GM23338 (cell line): ENCODE data around the gene WDR17. TPM values are rescaled to one million over a fixed set of nuclear protein-coding genes. Genes with fewer than 3 reads are reported as not detected.

ENCODE experiments used
- ATAC-seq: fragments of 200-7000 bp; cut with Tn5 transposase; 3 replicates; pipeline ENCODE4 v1.9.1; 2020
- DNase-seq: peaks from one replicate; pipeline ENCODE4 v3.0.0-alpha.2; 2015; ENCODE audit warnings: low spot score
- H2AFZ ChIP-seq: fragments of 200-600 bp; sonication (generic); 2 replicates; pipeline ENCODE4 v1.8.0; 2016; ENCODE audit warnings: antibody characterized with exemption, mild to moderate bottlenecking, moderate library complexity
- H3F3A ChIP-seq: fragments of 200-600 bp; sonication (generic); replicated peaks from 2 replicates; pipeline ENCODE4 v1.8.0; 2017; ENCODE audit warnings: antibody characterized with exemption, mixed run types, low read depth
- H3K27ac ChIP-seq: fragments of 200-600 bp; sonication (generic); 2 replicates; pipeline ENCODE4 v1.6.1; 2016; ENCODE audit warnings: low read depth
- H3K27me3 ChIP-seq: fragments of 200-600 bp; sonication (generic); 2 replicates; pipeline ENCODE4 v1.8.0; 2016; ENCODE audit warnings: mild to moderate bottlenecking, mixed run types, moderate library complexity; ENCODE audit not compliant: insufficient read depth
- H3K36me3 ChIP-seq: fragments of 200-600 bp; sonication (generic); 2 replicates; pipeline ENCODE4 v1.8.0; 2016; ENCODE audit warnings: mild to moderate bottlenecking; ENCODE audit not compliant: insufficient read depth
- H3K4me1 ChIP-seq: fragments of 200-600 bp; sonication (generic); 2 replicates; pipeline ENCODE4 v1.8.0; 2016; ENCODE audit warnings: mild to moderate bottlenecking, moderate library complexity; ENCODE audit not compliant: insufficient read depth
- H3K4me2 ChIP-seq: fragments of 200-600 bp; sonication (generic); 2 replicates; pipeline ENCODE4 v1.7.1; 2017; ENCODE audit warnings: mixed run types
- H3K4me3 ChIP-seq: fragments of 200-600 bp; sonication (generic); 2 replicates; pipeline ENCODE4 v1.6.1; 2016; ENCODE audit warnings: mixed run types
- H3K79me2 ChIP-seq: fragments of 200-600 bp; sonication (generic); replicated peaks from 2 replicates; pipeline ENCODE4 v1.8.0; 2017; ENCODE audit warnings: mild to moderate bottlenecking; ENCODE audit not compliant: insufficient read depth
- H3K9me2 ChIP-seq: fragments of 200-600 bp; sonication (generic); 2 replicates; pipeline ENCODE4 v1.8.0; 2017; ENCODE audit not compliant: insufficient read depth
- H4K20me1 ChIP-seq: fragments of 200-600 bp; sonication (generic); replicated peaks from 2 replicates; pipeline ENCODE4 v1.8.0; 2017; ENCODE audit warnings: mild to moderate bottlenecking; ENCODE audit not compliant: insufficient read depth
- H3K27ac Mint-ChIP-seq: 2 replicates; pipeline ENCODE4 v1.8.0; 2020; ENCODE audit warnings: inconsistent platforms, mild to moderate bottlenecking, moderate library complexity, mixed read lengths
- H3K27me3 Mint-ChIP-seq: 3 replicates; pipeline ENCODE4 v1.8.0; 2022; ENCODE audit warnings: low read depth, mild to moderate bottlenecking, moderate library complexity, mixed read lengths, inconsistent platforms; ENCODE audit not compliant: insufficient read depth, poor library complexity
- H3K36me3 Mint-ChIP-seq: 3 replicates; pipeline ENCODE4 v1.8.0; 2021; ENCODE audit warnings: low read depth, mild to moderate bottlenecking, inconsistent platforms, moderate library complexity, mixed read lengths
- H3K4me1 Mint-ChIP-seq: 3 replicates; pipeline ENCODE4 v1.8.0; 2020; ENCODE audit warnings: mild to moderate bottlenecking, inconsistent platforms, mixed read lengths
- H3K4me3 Mint-ChIP-seq: 3 replicates; pipeline ENCODE4 v1.8.0; 2021; ENCODE audit warnings: moderate library complexity, mild to moderate bottlenecking, inconsistent platforms, mixed read lengths
- H3K9me3 Mint-ChIP-seq: 3 replicates; pipeline ENCODE4 v1.8.0; 2020; ENCODE audit warnings: moderate library complexity, mild to moderate bottlenecking, inconsistent platforms, mixed read lengths
- CREB1 ChIP-seq: fragments of 250-450 bp; sonication (Bioruptor Pico); IDR thresholded peaks from 2 replicates; pipeline ENCODE4 v1.5.0; 2020; ENCODE audit warnings: low read depth, mild to moderate bottlenecking, moderate library complexity
- CTCF ChIP-seq, 2 experiments: fragments of 200-600 bp in 1 of 2; sonication (generic) in 1 of 2; conservative IDR thresholded peaks; 2 replicates each; pipeline versions ENCODE4 v1.5.1 to v1.6.1; 2016 to 2017; ENCODE audit warnings: antibody characterized with exemption in 2 of 2, low read depth in 2 of 2, mild to moderate bottlenecking in 2 of 2, moderate library complexity in 1 of 2
- ETS1 ChIP-seq: IDR thresholded peaks from 2 replicates; pipeline ENCODE4 v1.6.1; 2016; ENCODE audit warnings: antibody characterized with exemption
- EZH2 ChIP-seq: fragments of 200-600 bp; sonication (generic); IDR thresholded peaks from one replicate; pipeline ENCODE4 v1.8.0; 2017; ENCODE audit warnings: antibody characterized with exemption, mild to moderate bottlenecking, low read depth; ENCODE audit not compliant: unreplicated experiment
- NANOG ChIP-seq: IDR thresholded peaks from 2 replicates; pipeline ENCODE4 v1.6.1; 2016; ENCODE audit warnings: antibody characterized with exemption, borderline replicate concordance
- POLR2AphosphoS5 ChIP-seq: IDR thresholded peaks from 2 replicates; pipeline ENCODE4 v1.6.1; 2016; ENCODE audit warnings: antibody characterized with exemption, low read depth
- REST ChIP-seq: IDR thresholded peaks from one replicate; pipeline ENCODE4 v1.6.1; 2018; ENCODE audit warnings: antibody characterized with exemption; ENCODE audit not compliant: unreplicated experiment
- ZNF331 ChIP-seq: fragments of 250-450 bp; sonication (Bioruptor Pico); IDR thresholded peaks from 2 replicates; pipeline ENCODE4 v1.5.0; 2020; ENCODE audit warnings: low read depth, mild to moderate bottlenecking, moderate library complexity
- ZNF462 ChIP-seq: fragments of 250-450 bp; sonication (Bioruptor Pico); IDR thresholded peaks from 2 replicates; pipeline ENCODE4 v1.5.0; 2020; ENCODE audit warnings: mild to moderate bottlenecking, moderate library complexity
- polyA plus RNA-seq: library from polyadenylated mRNA; unstranded; fragments of >200 nt; fragmentation: Nextera tagmentation; extraction: Ambion mirVana; gene quantifications from 2 replicates; pipeline ENCODE4 v1.2.1, GENCODE V29; 2016
- total RNA-seq: library from RNA; depleted of rRNA; stranded (reverse); fragments of >200 nt; shearing (Covaris generic); gene quantifications from 2 replicates; pipeline ENCODE4 v1.2.3, GENCODE V29; 2014

Gene WDR17
- total and polyA plus RNA-seq, 2 experiments from 2014 or later, result 1.9 to 4.3 TPM

GRCh38 chr4:176205299-176205698 is 139.7 kb downstream of the WDR17 start:
- H3K4me3 ChIP-seq, result no peak overlapping the region
- Mint-ChIP-seq H3K4me1 (peaks cover 11% of the 10 kb centered on the region), H3K36me3 (no peaks in the 10 kb centered on the region), H3K27ac (no peak overlapping the region), H3K27me3 (peaks cover 6% of the 10 kb centered on the region), H3K9me3 (peaks cover 3% of the 10 kb centered on the region; the same call in 1 of the 3 replicates), H3K4me3 (no peak overlapping the region)
- no peaks in the 10 kb centered on the region for H3K27me3 ChIP-seq
- no peaks in the 10 kb centered on the region for H3K4me1 ChIP-seq
- no peaks in the 10 kb centered on the region for H3K79me2 ChIP-seq
- H4K20me1 ChIP-seq, result no peaks in the 10 kb centered on the region
- peaks cover 6% of the 10 kb centered on the region for H3K9me2 ChIP-seq
- ATAC-seq (no peak), DNase-seq (peak; percentile 33)
- no peak overlapping the region for H3K27ac ChIP-seq
- H3K4me2 ChIP-seq, result no peak overlapping the region
- H3K36me3 ChIP-seq, result no peaks in the 10 kb centered on the region
- H2AFZ ChIP-seq, result no peak overlapping the region
- no peaks in the 10 kb centered on the region for H3F3A ChIP-seq
- TF ChIP-seq ZNF331 (CRISPR knock-in tag), result no peak
- TF ChIP-seq ZNF462, result peak; percentile 14; the same call in 1 of the 2 replicates

GRCh38 chr4:176207839-176208238 is 142.2 kb downstream of the WDR17 start:
- H3K27ac Mint-ChIP-seq, result no peak overlapping the region
- peaks cover 4% of the 10 kb centered on the region; the same call in 2 of the 3 replicates for H3K9me3 Mint-ChIP-seq
- H4K20me1 ChIP-seq, result no peaks in the 10 kb centered on the region
- no peaks in the 10 kb centered on the region for H3K4me1 ChIP-seq
- ATAC-seq (no peak), DNase-seq (no peak)
- peaks cover 15% of the 10 kb centered on the region for H3K4me1 Mint-ChIP-seq
- H3K36me3 ChIP-seq, result no peaks in the 10 kb centered on the region
- no peaks in the 10 kb centered on the region for H3K79me2 ChIP-seq
- no peak overlapping the region for H3K4me2 ChIP-seq
- no peaks in the 10 kb centered on the region for H3F3A ChIP-seq
- no peaks in the 10 kb centered on the region for H3K36me3 Mint-ChIP-seq
- H3K27ac ChIP-seq, result no peak overlapping the region
- no peak overlapping the region for H3K4me3 Mint-ChIP-seq
- H3K27me3 Mint-ChIP-seq, result peaks cover 4% of the 10 kb centered on the region
- H3K27me3 ChIP-seq, result no peaks in the 10 kb centered on the region
- peaks cover 6% of the 10 kb centered on the region for H3K9me2 ChIP-seq
- no peak overlapping the region for H2AFZ ChIP-seq
- H3K4me3 ChIP-seq, result no peak overlapping the region
- TF ChIP-seq EZH2 (no peak), POLR2AphosphoS5 (no peak), ETS1 (no peak), REST (no peak), ZNF331 (CRISPR knock-in tag) (no peak), CREB1 (no peak), CTCF (conservative IDR thresholded peaks at IDR 0.05; ENCODE audit: low read depth in 2 of 2) (no peak), NANOG (no peak)
